Activated CD8-positive, alpha-beta memory T cell treated with anti-CD3 and anti-CD28 coated beads, Interleukin-2, amount 10 ng/mL, durations not matched to agents 7 days and 5 days (primary cell): ENCODE data around the gene FAM20A. TPM values are rescaled to one million over a fixed set of nuclear protein-coding genes. Genes with fewer than 3 reads are reported as not detected.

ENCODE experiments used
- ATAC-seq: fragments of 150-1000 bp; cut with Tn5 transposase; one replicate; pipeline ENCODE4 v1.10.0; 2021; ENCODE audit warnings: moderate library complexity
- CTCF ChIA-PET: fragments of 350-600 bp; sonication (Branson Sonifier 250); formaldehyde crosslinking; loops from one replicate; lab custom pipeline; 2021; ENCODE audit warnings: antibody characterized with exemption; lab: Charles Lee
- DNase-seq: peaks from one replicate; pipeline ENCODE4 v3.0.0-alpha.2; 2020
- H3K27ac Mint-ChIP-seq: one replicate; pipeline ENCODE4 v1.8.0; 2021; ENCODE audit warnings: mild to moderate bottlenecking, mixed read lengths
- H3K27me3 Mint-ChIP-seq: one replicate; pipeline ENCODE4 v1.8.0; 2021; ENCODE audit warnings: mixed read lengths
- H3K36me3 Mint-ChIP-seq: one replicate; pipeline ENCODE4 v1.8.0; 2021; ENCODE audit warnings: mild to moderate bottlenecking, mixed read lengths
- H3K4me1 Mint-ChIP-seq: one replicate; pipeline ENCODE4 v1.8.0; 2021; ENCODE audit warnings: mixed read lengths
- H3K4me3 Mint-ChIP-seq: one replicate; pipeline ENCODE4 v1.8.0; 2021; ENCODE audit warnings: mild to moderate bottlenecking, moderate library complexity, mixed read lengths
- H3K9me3 Mint-ChIP-seq: one replicate; pipeline ENCODE4 v1.8.0; 2022; ENCODE audit warnings: low read depth, mixed read lengths
- total RNA-seq, 2 experiments: library from RNA; stranded (reverse); gene quantifications; one replicate each; pipeline ENCODE4 v1.2.3, GENCODE V29; 2021

The FAM20A gene
- total RNA-seq, 2 experiments from 2014 or later: not detected

- H3K4me3 Mint-ChIP-seq: peak overlapping the region; percentile 98
- DNase-seq (no peak), ATAC-seq (no peak)
- peak overlapping the region; percentile 96 for H3K27ac Mint-ChIP-seq
- no peaks in the 10 kb centered on the region for H3K9me3 Mint-ChIP-seq
- H3K4me1 Mint-ChIP-seq: peaks cover 52% of the 10 kb centered on the region
- H3K36me3 Mint-ChIP-seq: peaks cover 50% of the 10 kb centered on the region
- H3K27me3 Mint-ChIP-seq: no peaks in the 10 kb centered on the region
- CTCF ChIA-PET: no interaction called here
Observed at GRCh38 chr17:68513932-68514331, 87.2 kb downstream of the FAM20A start.

GRCh38 chr17:68512960-68513474, 88.2 kb downstream of the FAM20A start:
- peak overlapping the region; percentile 96 for H3K27ac Mint-ChIP-seq
- H3K27me3 Mint-ChIP-seq: no peaks in the 10 kb centered on the region
- H3K4me1 Mint-ChIP-seq: peaks cover 58% of the 10 kb centered on the region
- CTCF ChIA-PET: interaction anchor here (0.6 to 2.8 kb wide), 6 partner anchors 15 to 340 kb away, joined by 3 to 20 read pairs (median 3); no protein-coding TSS in a partner anchor
- H3K4me3 Mint-ChIP-seq: peak overlapping the region; percentile 98
- DNase-seq: peak; percentile 49
- peaks cover 40% of the 10 kb centered on the region for H3K36me3 Mint-ChIP-seq
- H3K9me3 Mint-ChIP-seq: no peaks in the 10 kb centered on the region
- ATAC-seq: no peak

- Mint-ChIP-seq H3K4me3 (peak within 1 kb of the TSS; percentile 98), H3K9me3 (no peaks in the 10 kb centered on the region), H3K4me1 (peaks cover 65% of the 10 kb centered on the region), H3K27me3 (no peaks in the 10 kb centered on the region), H3K27ac (peak within 1 kb of the TSS; percentile 97), H3K36me3 (peaks cover 34% of the 10 kb centered on the region)
- CTCF ChIA-PET: interaction anchor here (0.6 to 2.8 kb wide), 8 partner anchors 15 to 339 kb away, joined by 3 to 20 read pairs (median 3); no protein-coding TSS in a partner anchor
- DNase-seq (peak; percentile 97), ATAC-seq (peak; percentile 89)
Observed at GRCh38 chr17:68512247-68512959, 88.8 kb downstream of the FAM20A start, which contains the start of gene PRKAR1A. TSS of gene PRKAR1A (plus strand) at chr17:68512430. CDS start at chr17:68515400, 2,970 bp downstream.

GRCh38 chr17:68511671-68512246, 89.4 kb downstream of the FAM20A start:
- CTCF ChIA-PET: interaction anchor here (0.6 to 2.8 kb wide), 8 partner anchors 14 to 204 kb away, joined by 3 to 20 read pairs (median 3); no protein-coding TSS in a partner anchor
- Mint-ChIP-seq H3K27ac (peak overlapping the region; percentile 97), H3K27me3 (no peaks in the 10 kb centered on the region), H3K4me3 (peak overlapping the region; percentile 98), H3K4me1 (peaks cover 69% of the 10 kb centered on the region), H3K9me3 (no peaks in the 10 kb centered on the region), H3K36me3 (peaks cover 28% of the 10 kb centered on the region)
- peak; percentile 61 for ATAC-seq
- peak; percentile 84 for DNase-seq

- no peak for DNase-seq
- Mint-ChIP-seq H3K36me3 (peaks cover 26% of the 10 kb centered on the region), H3K9me3 (no peaks in the 10 kb centered on the region), H3K4me3 (peak overlapping the region; percentile 71), H3K27ac (peak overlapping the region; percentile 76), H3K27me3 (no peaks in the 10 kb centered on the region), H3K4me1 (peaks cover 70% of the 10 kb centered on the region)
- ATAC-seq: no peak
- CTCF ChIA-PET: interaction anchor here (0.6 to 2.8 kb wide), 3 partner anchors 11 to 205 kb away, joined by 3 to 20 read pairs (median 3); no protein-coding TSS in a partner anchor
Observed at GRCh38 chr17:68511254-68511670, 89.9 kb downstream of the FAM20A start.

GRCh38 chr17:68509141-68510057, 91.8 kb downstream of the FAM20A start:
- Mint-ChIP-seq H3K4me3 (no peak overlapping the region), H3K4me1 (peaks cover 56% of the 10 kb centered on the region), H3K9me3 (peaks cover 1% of the 10 kb centered on the region), H3K36me3 (peaks cover 16% of the 10 kb centered on the region), H3K27me3 (no peaks in the 10 kb centered on the region), H3K27ac (peak overlapping the region; percentile 27)
- ATAC-seq (no peak), DNase-seq (peak; percentile 61)
- CTCF ChIA-PET: interaction anchor here (1.0 to 1.3 kb wide), 2 partner anchors 11 to 105 kb away, joined by 4 read pairs; no protein-coding TSS in a partner anchor

GRCh38 chr17:68507576-68507975, 93.6 kb downstream of the FAM20A start:
- H3K36me3 Mint-ChIP-seq: peaks cover 3% of the 10 kb centered on the region
- peaks cover 4% of the 10 kb centered on the region for H3K9me3 Mint-ChIP-seq
- ATAC-seq: no peak
- CTCF ChIA-PET: interaction anchor here (1.6 kb wide), 1 partner anchor 10 kb away, joined by 6 read pairs; no protein-coding TSS in a partner anchor
- no peak for DNase-seq
- H3K4me3 Mint-ChIP-seq: no peak overlapping the region
- no peak overlapping the region for H3K27ac Mint-ChIP-seq
- H3K27me3 Mint-ChIP-seq: no peaks in the 10 kb centered on the region
- H3K4me1 Mint-ChIP-seq: peaks cover 45% of the 10 kb centered on the region

GRCh38 chr17:68505951-68506350, 95.2 kb downstream of the FAM20A start:
- H3K4me3 Mint-ChIP-seq: no peak overlapping the region
- no peak for DNase-seq
- ATAC-seq: no peak
- H3K27ac Mint-ChIP-seq: no peak overlapping the region
- peaks cover 46% of the 10 kb centered on the region for H3K4me1 Mint-ChIP-seq
- H3K9me3 Mint-ChIP-seq: peaks cover 4% of the 10 kb centered on the region
- H3K36me3 Mint-ChIP-seq: peaks cover 7% of the 10 kb centered on the region
- H3K27me3 Mint-ChIP-seq: peaks cover 3% of the 10 kb centered on the region
- CTCF ChIA-PET: no interaction called here

- CTCF ChIA-PET: interaction anchor here (0.7 to 1.2 kb wide), 3 partner anchors 10 to 328 kb away, joined by 3 to 4 read pairs (median 3); no protein-coding TSS in a partner anchor
- ATAC-seq: no peak
Observed at GRCh38 chr17:68501074-68501473, 100.1 kb downstream of the FAM20A start.

GRCh38 chr17:68499587-68499986, 101.6 kb downstream of the FAM20A start:
- Mint-ChIP-seq H3K9me3 (peaks cover 4% of the 10 kb centered on the region), H3K27ac (no peak overlapping the region), H3K36me3 (peaks cover 9% of the 10 kb centered on the region), H3K4me1 (peaks cover 39% of the 10 kb centered on the region), H3K4me3 (no peak overlapping the region), H3K27me3 (peaks cover 3% of the 10 kb centered on the region)
- CTCF ChIA-PET: interaction anchor here (4.5 kb wide), 1 partner anchor 11 kb away, joined by 27 read pairs; no protein-coding TSS in a partner anchor
- DNase-seq (no peak), ATAC-seq (no peak)

More at GRCh38 chr17:68501074-68501473, 100.1 kb downstream of the FAM20A start:
- no peak for DNase-seq
- Mint-ChIP-seq H3K36me3 (peaks cover 9% of the 10 kb centered on the region), H3K4me1 (peaks cover 39% of the 10 kb centered on the region), H3K9me3 (peaks cover 4% of the 10 kb centered on the region), H3K27ac (no peak overlapping the region), H3K4me3 (no peak overlapping the region), H3K27me3 (peaks cover 3% of the 10 kb centered on the region)

GRCh38 chr17:68498479-68499326, 102.5 kb downstream of the FAM20A start:
- Mint-ChIP-seq H3K27me3 (peaks cover 3% of the 10 kb centered on the region), H3K4me3 (no peak overlapping the region), H3K9me3 (no peaks in the 10 kb centered on the region), H3K27ac (peak overlapping the region; percentile 91), H3K36me3 (peaks cover 6% of the 10 kb centered on the region), H3K4me1 (peaks cover 39% of the 10 kb centered on the region)
- no peak for DNase-seq
- peak; percentile 34 for ATAC-seq
- CTCF ChIA-PET: interaction anchor here (1.1 to 4.5 kb wide), 4 partner anchors 10 to 14 kb away, joined by 3 to 27 read pairs (median 12); partner anchors contain the start of gene PRKAR1A
